Measurements from ENCODE around the gene APH1B. TPM values are rescaled to one million over a fixed set of nuclear protein-coding genes. Genes with fewer than 3 reads are reported as not detected.
A peak's percentile ranks its signal among the peaks of the same experiment; 100 is the strongest.

The APH1B gene
- total RNA-seq, 1 donor = 22.3 TPM

- DNase-seq (ENCODE audit: low read depth) = no peak
- H3K4me3 ChIP-seq (ENCODE audit: low read depth, low read length) = no peak overlapping the region
- TF ChIP-seq CTCF (IDR thresholded peaks at IDR 0.05; ENCODE audit: insufficient read depth, low read length) = no peak
Measured at GRCh38 chr15:63241316-63241715, 36.1 kb upstream of the APH1B start.

GRCh38 chr15:63243101-63243500, 34.3 kb upstream of the APH1B start:
- peak; percentile 44 for TF ChIP-seq CTCF (IDR thresholded peaks at IDR 0.05; ENCODE audit: insufficient read depth, low read length)
- DNase-seq (ENCODE audit: low read depth) = peak; percentile 92
- H3K4me3 ChIP-seq (ENCODE audit: low read depth, low read length) = no peak overlapping the region

- no peak overlapping the region for H3K4me3 ChIP-seq (ENCODE audit: low read depth, low read length)
- TF ChIP-seq CTCF (IDR thresholded peaks at IDR 0.05; ENCODE audit: insufficient read depth, low read length) = no peak
- no peak for DNase-seq (ENCODE audit: low read depth)
Measured at GRCh38 chr15:63243776-63244175, 33.6 kb upstream of the APH1B start.

GRCh38 chr15:63244399-63244798, 33.0 kb upstream of the APH1B start:
- no peak for TF ChIP-seq CTCF (IDR thresholded peaks at IDR 0.05; ENCODE audit: insufficient read depth, low read length)
- peak; percentile 58 for DNase-seq (ENCODE audit: low read depth)
- H3K4me3 ChIP-seq (ENCODE audit: low read depth, low read length) = no peak overlapping the region

GRCh38 chr15:63244976-63245645, 32.3 kb upstream of the APH1B start:
- DNase-seq (ENCODE audit: low read depth) = peak; percentile 66
- H3K4me3 ChIP-seq (ENCODE audit: low read depth, low read length) = no peak overlapping the region
- TF ChIP-seq CTCF (IDR thresholded peaks at IDR 0.05; ENCODE audit: insufficient read depth, low read length) = no peak

- H3K4me3 ChIP-seq (ENCODE audit: low read depth, low read length) = no peak overlapping the region
- TF ChIP-seq CTCF (IDR thresholded peaks at IDR 0.05; ENCODE audit: insufficient read depth, low read length) = no peak
Measured at GRCh38 chr15:63246691-63247469, 30.5 kb upstream of the APH1B start.

More at GRCh38 chr15:63246691-63247469, 30.5 kb upstream of the APH1B start:
- DNase-seq (ENCODE audit: low read depth) = peak; percentile 96

All from fibroblast of the aortic adventitia (primary cell).